Endothelial cell of umbilical vein (primary cell): Measurements from ENCODE around the gene SLC12A4. TPM values are rescaled to one million over a fixed set of nuclear protein-coding genes. Genes with fewer than 3 reads are reported as not detected.

Experiments used
- BruUV-seq: library from RNA; stranded (reverse); fragments of 400-500 nt; replicated peaks from 2 replicates; lab custom pipeline; 2021; lab: Mats Ljungman, UMichigan
- CTCF ChIA-PET: fragments of 300-600, 350-600 bp; sonication (Branson Sonifier 250); formaldehyde crosslinking; loops from one replicate; lab custom pipeline; 2021; ENCODE audit warnings: antibody characterized with exemption, inconsistent platforms; lab: Charles Lee
- POLR2A ChIA-PET: fragments of 300-600, 350-600 bp; sonication (Branson Sonifier 250); formaldehyde crosslinking; loops from one replicate; lab custom pipeline; 2021; ENCODE audit warnings: antibody characterized with exemption, inconsistent platforms; lab: Charles Lee
- DNase-seq: peaks from one replicate; pipeline ENCODE4 v3.0.0-alpha.2; 2011; ENCODE audit warnings: low read depth, low spot score
- FAIRE-seq: peaks from 2 replicates; lab custom pipeline; 2011; peaks lifted over from hg19 to GRCh38; lab: Jason Lieb, UNC
- H2AFZ ChIP-seq: 2 replicates; pipeline ENCODE4 v1.6.0; 2012; ENCODE audit warnings: low read depth, low read length, control low read depth, inconsistent platforms
- H3K27ac ChIP-seq: 2 replicates; pipeline ENCODE4 v1.5.1; 2011; ENCODE audit warnings: low read depth, mild to moderate bottlenecking, control low read depth, low read length, moderate library complexity; ENCODE audit not compliant: insufficient read depth
- H3K27me3 ChIP-seq, 2 experiments: 2 replicates each; pipeline versions ENCODE4 v1.6.0 to v1.6.1; 2011; ENCODE audit warnings: low read length in 2 of 2, mixed read lengths in 1 of 2; ENCODE audit not compliant: control insufficient read depth in 2 of 2, insufficient read depth in 2 of 2
- H3K36me3 ChIP-seq, 2 experiments: 2 replicates in 1 of 2; 3 replicates in 1 of 2; pipeline ENCODE4 v1.5.1; 2011; ENCODE audit warnings: low read length in 2 of 2, mild to moderate bottlenecking in 1 of 2, moderate library complexity in 1 of 2; ENCODE audit not compliant: control insufficient read depth in 2 of 2, insufficient read depth in 2 of 2; ENCODE audit errors: extremely low read depth in 1 of 2
- H3K4me1 ChIP-seq: 3 replicates; pipeline ENCODE4 v1.5.1; 2011; ENCODE audit warnings: mild to moderate bottlenecking, low read length; ENCODE audit not compliant: control insufficient read depth, insufficient read depth; ENCODE audit errors: extremely low read depth
- H3K4me2 ChIP-seq: 2 replicates; pipeline ENCODE4 v1.6.1; 2011; ENCODE audit warnings: low read length, control low read depth, mixed read lengths; ENCODE audit not compliant: insufficient read depth
- H3K4me3 ChIP-seq, 3 experiments: fragments of 200-600 bp in 1 of 3; sonication (generic), shearing (Covaris generic) in 1 of 3; replicated peaks in 1 of 3; 2 replicates each; pipeline ENCODE4 v1.5.1; 2011 to 2016; ENCODE audit warnings: control low read depth in 3 of 3, low read length in 3 of 3, mild to moderate bottlenecking in 2 of 3, inconsistent platforms in 1 of 3, low read depth in 1 of 3, moderate library complexity in 1 of 3; ENCODE audit not compliant: insufficient read depth in 1 of 3
- H3K79me2 ChIP-seq: 2 replicates; pipeline ENCODE4 v1.6.0; 2012; ENCODE audit warnings: low read length, inconsistent platforms; ENCODE audit not compliant: control insufficient read depth, insufficient read depth
- H3K9ac ChIP-seq: replicated peaks from 2 replicates; pipeline ENCODE3; 2011; ENCODE audit warnings: low read length, control low read depth; ENCODE audit not compliant: insufficient read depth; ENCODE audit errors: extremely low read depth
- H3K9me1 ChIP-seq: replicated peaks from 3 replicates; pipeline ENCODE4 v1.6.0; 2011; ENCODE audit warnings: mild to moderate bottlenecking, low read length; ENCODE audit not compliant: control insufficient read depth, insufficient read depth; ENCODE audit errors: extremely low read depth
- H3K9me3 ChIP-seq: replicated peaks from 2 replicates; pipeline ENCODE4 v1.5.1; 2012; ENCODE audit warnings: low read length, inconsistent platforms; ENCODE audit not compliant: control insufficient read depth, insufficient read depth
- H4K20me1 ChIP-seq: replicated peaks from 2 replicates; pipeline ENCODE3; 2011; ENCODE audit warnings: mild to moderate bottlenecking, low read length; ENCODE audit not compliant: control insufficient read depth, insufficient read depth; ENCODE audit errors: extremely low read depth
- EZH2 ChIP-seq: IDR thresholded peaks from 2 replicates; pipeline ENCODE4 v1.6.1; 2012; ENCODE audit warnings: borderline replicate concordance, low read depth, mild to moderate bottlenecking, moderate library complexity, low read length, inconsistent platforms; ENCODE audit not compliant: severe bottlenecking
- FOS ChIP-seq: IDR thresholded peaks from 2 replicates; pipeline ENCODE4 v1.6.1; 2011; ENCODE audit warnings: mild to moderate bottlenecking, low read length, moderate library complexity, borderline replicate concordance; ENCODE audit not compliant: insufficient read depth
- GATA2 ChIP-seq: IDR thresholded peaks from 2 replicates; pipeline ENCODE4 v1.7.0; 2011; ENCODE audit warnings: low read depth, mild to moderate bottlenecking, moderate library complexity, mixed read lengths, low read length; ENCODE audit not compliant: insufficient read length, insufficient read depth
- JUN ChIP-seq: IDR thresholded peaks from 2 replicates; pipeline ENCODE4 v1.6.1; 2011; ENCODE audit warnings: borderline replicate concordance, low read depth; ENCODE audit not compliant: insufficient read length, insufficient read depth
- MYC ChIP-seq: IDR thresholded peaks from one replicate; pipeline ENCODE4 v1.6.1; 2011; ENCODE audit warnings: mild to moderate bottlenecking, low read depth, low read length
- POLR2A ChIP-seq: IDR thresholded peaks from 2 replicates; pipeline ENCODE4 v1.6.1; 2012; ENCODE audit warnings: low read depth, mild to moderate bottlenecking, control low read depth, low read length
- POLR2AphosphoS5 ChIP-seq: IDR thresholded peaks from 2 replicates; pipeline ENCODE4 v1.6.1; 2012; ENCODE audit warnings: low read depth, mild to moderate bottlenecking, control low read depth, low read length, moderate library complexity; ENCODE audit not compliant: insufficient read depth
- dilution Hi-C: fragments of 300-500 bp; cut with MboI; formaldehyde crosslinking; loops from one replicate; pipeline ENCODE4 v1.15.0; 2019; ENCODE audit warnings: low sequenced_read_pairs; ENCODE audit not compliant: extremely low pct_ligation_motif_present
- intact Hi-C: fragments of 100-400 bp; cut with micrococcal nuclease; formaldehyde crosslinking; loops from one replicate; pipeline ENCODE4 v1.10.0; 2022
- polyA plus RNA-seq, 4 experiments: library from polyadenylated mRNA; depleted of rRNA in 3 of 4; stranded (reverse) in 3 of 4; unstranded in 1 of 4; fragments of >200 nt; gene quantifications; 2 replicates each; pipeline versions ENCODE4 v1.2.1 to v1.2.3, GENCODE V29; 2011 to 2012; ENCODE audit warnings: missing spikeins in 1 of 4
- total RNA-seq: library from RNA; stranded (reverse); gene quantifications from 2 replicates; pipeline ENCODE4 v1.2.3, GENCODE V29; 2021
- TF ChIP-seq, protein P1 (sequence below): IDR thresholded peaks from 2 replicates; pipeline ENCODE4 v1.6.1; 2011; ENCODE audit not compliant: insufficient read depth, insufficient read length
- TF ChIP-seq, protein P2 (sequence below), 2 donors: IDR thresholded peaks; 1 replicate in 1 of 2; 2 replicates in 1 of 2; pipeline ENCODE4 v1.5.1; 2011; ENCODE audit warnings: low read length in 2 of 2, mild to moderate bottlenecking in 2 of 2, moderate library complexity in 2 of 2, control low read depth in 1 of 2, inconsistent platforms in 1 of 2, low read depth in 1 of 2; ENCODE audit not compliant: insufficient read depth in 1 of 2; ENCODE audit errors: extremely low read depth in 1 of 2

The SLC12A4 gene
- total and polyA plus RNA-seq, 2 donors (not counting 3 experiments of a cell fraction or from before 2014, with no cell fraction given): 110 to 114 TPM

DNA sequence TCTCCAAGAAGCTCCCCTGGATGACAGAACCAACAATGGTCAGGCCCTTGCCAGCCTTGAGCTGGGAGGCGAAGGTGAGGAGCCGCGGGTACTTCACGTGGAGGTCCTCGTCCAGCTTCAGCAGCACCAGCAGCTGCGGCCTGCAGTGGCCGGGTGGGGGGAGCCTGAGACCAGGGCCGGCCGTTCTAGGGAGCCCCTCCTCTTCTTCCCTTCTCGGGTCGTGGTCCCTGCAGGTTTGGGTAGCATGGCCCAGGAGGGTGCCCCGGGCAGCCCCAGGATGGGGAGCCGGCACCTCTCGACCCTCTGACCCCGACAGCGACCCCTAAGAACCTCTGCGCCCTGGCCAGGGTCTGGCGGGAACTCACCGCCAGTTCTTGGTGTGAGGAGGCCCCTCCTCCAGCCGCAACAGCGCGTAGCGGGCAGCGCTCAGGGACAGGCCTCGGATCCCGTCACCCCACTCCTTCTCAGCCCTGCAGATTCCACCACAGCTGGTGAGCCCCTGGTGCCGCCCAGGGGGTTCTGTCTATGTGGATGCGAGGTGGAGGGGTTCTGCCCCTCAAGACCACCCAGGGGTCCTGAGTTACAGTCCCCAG is 21.4 kb downstream of the SLC12A4 start:
- Histone ChIP-seq H3K4me1 (no peaks in the 10 kb centered on the region), H2AFZ (no peak overlapping the region), H3K36me3 (peaks cover 30 to 90% of the 10 kb centered on the region in 2 experiments), H3K9me1 (no peaks in the 10 kb centered on the region), H3K4me3 (no peak overlapping the region), H3K79me2 (no peaks in the 10 kb centered on the region), H3K9ac (no peak overlapping the region), H3K4me2 (no peak overlapping the region), H3K27ac (no peak overlapping the region), H3K9me3 (no peaks in the 10 kb centered on the region), H3K27me3 (no peaks in the 10 kb centered on the region), H4K20me1 (no peaks in the 10 kb centered on the region)
- TF ChIP-seq GATA2 (no peak), EZH2 (no peak), FOS (no peak), POLR2AphosphoS5 (no peak)
- TF ChIP-seq, protein P1, sequence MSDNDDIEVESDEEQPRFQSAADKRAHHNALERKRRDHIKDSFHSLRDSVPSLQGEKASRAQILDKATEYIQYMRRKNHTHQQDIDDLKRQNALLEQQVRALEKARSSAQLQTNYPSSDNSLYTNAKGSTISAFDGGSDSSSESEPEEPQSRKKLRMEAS: no peak
- no peak for DNase-seq
- dilution Hi-C loops: no loop called here
- no peak for FAIRE-seq
- CTCF ChIA-PET: interaction anchor here (1.0 to 1.5 kb wide), 5 partner anchors 64 to 426 kb away, joined by 3 to 6 read pairs (median 4); no protein-coding TSS in a partner anchor
- intact Hi-C loops: no loop called here
- no TSS peak for BruUV-seq
- POLR2A ChIA-PET: no interaction called here

DNA sequence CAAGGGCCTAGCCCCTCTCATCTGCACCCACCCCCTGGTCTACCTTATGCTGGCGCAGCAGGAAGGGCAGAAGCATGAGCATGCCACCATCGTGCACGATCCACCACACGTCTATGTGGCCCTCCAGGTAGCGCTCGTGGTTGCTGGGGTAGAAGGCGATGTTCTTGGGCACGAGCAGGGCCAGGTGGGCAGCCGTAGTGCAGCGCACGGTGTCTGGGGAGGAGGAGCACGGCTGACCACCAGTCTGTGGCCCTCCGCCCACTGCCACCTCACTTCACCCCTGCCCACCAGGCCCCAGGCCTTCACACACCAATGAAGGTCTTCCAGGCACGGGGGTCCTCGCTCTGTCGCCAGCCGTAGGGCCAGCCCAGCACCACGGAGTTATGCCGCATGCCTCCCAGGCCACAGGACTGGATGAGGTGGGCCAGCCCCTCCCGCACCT is 22.3 kb downstream of the SLC12A4 start:
- H3K79me2 ChIP-seq: no peaks in the 10 kb centered on the region
- peaks cover 25 to 82% of the 10 kb centered on the region in 2 experiments for H3K36me3 ChIP-seq
- no peaks in the 10 kb centered on the region for H3K27me3 ChIP-seq
- no peak for DNase-seq
- no peak overlapping the region for H3K9ac ChIP-seq
- ChIA-PET POLR2A (no interaction called here), CTCF (interaction anchor here (1.0 to 1.5 kb wide), 5 partner anchors 63 to 425 kb away, joined by 3 to 6 read pairs (median 4); no protein-coding TSS in a partner anchor)
- H3K9me3 ChIP-seq: no peaks in the 10 kb centered on the region
- no peak for FAIRE-seq
- no peak overlapping the region for H2AFZ ChIP-seq
- no TSS peak for BruUV-seq
- H3K9me1 ChIP-seq: no peaks in the 10 kb centered on the region
- H3K4me2 ChIP-seq: no peak overlapping the region
- H3K27ac ChIP-seq: no peak overlapping the region
- H4K20me1 ChIP-seq: no peaks in the 10 kb centered on the region
- no peaks in the 10 kb centered on the region for H3K4me1 ChIP-seq
- intact Hi-C loops: no loop called here
- H3K4me3 ChIP-seq: no peak overlapping the region
- TF ChIP-seq EZH2 (no peak), POLR2AphosphoS5 (no peak), JUN (no peak), POLR2A (no peak), FOS (no peak), GATA2 (no peak), MYC (no peak)
- TF ChIP-seq, protein P2, sequence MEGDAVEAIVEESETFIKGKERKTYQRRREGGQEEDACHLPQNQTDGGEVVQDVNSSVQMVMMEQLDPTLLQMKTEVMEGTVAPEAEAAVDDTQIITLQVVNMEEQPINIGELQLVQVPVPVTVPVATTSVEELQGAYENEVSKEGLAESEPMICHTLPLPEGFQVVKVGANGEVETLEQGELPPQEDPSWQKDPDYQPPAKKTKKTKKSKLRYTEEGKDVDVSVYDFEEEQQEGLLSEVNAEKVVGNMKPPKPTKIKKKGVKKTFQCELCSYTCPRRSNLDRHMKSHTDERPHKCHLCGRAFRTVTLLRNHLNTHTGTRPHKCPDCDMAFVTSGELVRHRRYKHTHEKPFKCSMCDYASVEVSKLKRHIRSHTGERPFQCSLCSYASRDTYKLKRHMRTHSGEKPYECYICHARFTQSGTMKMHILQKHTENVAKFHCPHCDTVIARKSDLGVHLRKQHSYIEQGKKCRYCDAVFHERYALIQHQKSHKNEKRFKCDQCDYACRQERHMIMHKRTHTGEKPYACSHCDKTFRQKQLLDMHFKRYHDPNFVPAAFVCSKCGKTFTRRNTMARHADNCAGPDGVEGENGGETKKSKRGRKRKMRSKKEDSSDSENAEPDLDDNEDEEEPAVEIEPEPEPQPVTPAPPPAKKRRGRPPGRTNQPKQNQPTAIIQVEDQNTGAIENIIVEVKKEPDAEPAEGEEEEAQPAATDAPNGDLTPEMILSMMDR (IDR thresholded peaks at IDR 0.05; ENCODE audit: extremely low read depth in 1 of 2, insufficient read depth in 1 of 2, low read depth in 1 of 2, low read length in 2 of 2): no peak
- TF ChIP-seq, protein P1: no peak
- dilution Hi-C loops: no loop called here
